ENCODE data around the gene MAP3K6.

The MAP3K6 gene

GRCh38 chr1:27372808-27373690 is 6.3 kb upstream of the MAP3K6 start:
- DNase-seq: no peak

DNA sequence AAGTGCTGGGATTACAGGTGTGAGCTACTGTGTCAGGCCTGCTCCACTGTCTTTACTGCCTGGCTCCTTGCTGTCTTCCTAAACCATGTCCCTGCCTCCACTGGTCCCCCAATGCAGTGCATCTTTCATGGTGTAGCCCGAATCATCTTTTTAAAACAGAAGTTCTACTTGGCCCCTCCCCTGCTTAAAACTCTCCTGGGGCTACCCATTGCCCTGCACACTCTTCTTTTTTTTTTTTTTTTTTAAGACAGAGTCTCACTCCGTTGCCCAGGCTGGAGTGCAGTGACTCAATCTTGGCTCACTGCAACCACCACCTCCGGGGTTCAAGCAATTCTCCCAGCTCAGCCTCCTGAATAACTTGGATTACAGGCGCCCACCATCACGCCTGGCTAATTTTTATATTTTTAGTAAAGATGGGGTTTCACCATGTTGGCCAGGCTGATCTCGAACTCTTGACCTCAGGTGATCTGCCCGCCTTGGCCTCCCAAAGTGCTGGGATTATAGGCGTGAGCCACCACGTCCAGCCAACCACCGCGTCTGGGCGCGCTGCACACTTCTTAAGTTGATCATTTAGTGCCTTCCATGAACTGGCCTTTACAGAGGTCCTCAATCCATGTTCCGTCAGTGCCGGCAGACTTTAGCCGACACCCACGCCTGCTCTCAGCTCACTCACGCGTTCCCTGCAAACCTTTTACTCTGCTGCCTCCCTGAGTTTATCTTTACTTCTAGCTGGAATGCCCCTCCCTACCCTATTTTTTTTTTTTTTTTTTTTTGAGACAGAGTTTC is 5.5 kb upstream of the MAP3K6 start:
- no peak for DNase-seq

DNA sequence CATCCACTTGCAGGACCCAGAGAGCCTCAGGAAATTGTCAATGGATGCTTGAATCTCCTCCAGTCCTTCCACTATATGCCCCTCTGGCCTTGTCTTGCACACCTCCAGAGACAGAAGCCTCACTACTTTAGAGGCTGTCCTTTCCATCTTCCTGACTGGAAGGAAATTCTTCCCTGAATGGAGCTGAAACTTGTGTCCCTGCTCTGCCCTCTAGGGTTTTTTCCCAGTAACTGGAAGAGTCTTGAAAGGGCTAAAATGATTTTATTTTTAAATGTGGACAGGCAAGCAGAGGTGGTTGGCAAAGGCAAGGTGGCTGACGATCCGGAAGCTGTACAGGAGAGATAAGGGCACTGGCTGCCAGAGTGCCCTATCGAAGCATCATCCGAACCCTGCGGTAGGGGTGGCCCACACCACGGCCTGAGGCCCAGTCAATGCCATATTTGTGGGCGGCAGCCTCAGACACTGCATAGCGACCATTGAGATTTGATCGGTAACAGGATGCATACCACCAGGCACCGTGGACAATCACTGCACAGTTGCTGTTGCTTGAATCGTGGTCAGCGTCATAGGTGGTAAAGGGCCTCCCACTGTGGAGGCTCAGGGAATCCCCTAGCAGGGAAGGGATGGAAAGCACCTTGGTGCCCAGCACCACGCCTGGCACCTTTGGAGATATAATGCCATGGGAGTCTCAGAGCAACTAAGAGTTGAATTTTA is 2.3 kb upstream of the MAP3K6 start:
- no peak for DNase-seq

DNA sequence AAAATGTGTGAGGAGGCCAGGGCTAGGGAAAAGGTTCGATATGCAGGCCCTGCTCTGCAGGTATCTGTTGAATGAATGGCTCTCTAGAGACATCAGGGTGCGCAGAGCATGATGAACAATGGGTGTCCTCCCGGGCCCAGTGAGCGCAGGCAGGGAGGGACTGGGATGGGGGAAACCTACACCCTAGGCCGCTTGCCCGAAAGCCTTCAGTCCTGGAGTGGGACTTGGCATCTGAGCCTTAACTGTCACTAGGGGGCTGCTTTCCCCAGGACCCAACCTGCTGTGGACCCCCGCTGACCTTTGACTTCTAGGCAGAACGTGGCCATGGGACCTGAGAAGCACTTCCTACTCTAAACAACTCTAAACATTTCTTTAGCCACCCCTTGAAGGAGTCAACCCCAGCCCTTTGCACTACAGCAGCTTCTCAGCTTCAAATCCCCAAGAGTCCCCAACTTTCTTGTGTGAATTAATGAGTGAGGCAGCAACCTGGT is 444 bp upstream of the MAP3K6 start:
- DNase-seq: no peak

- DNase-seq: peak in 1 of 2 donors; percentile 79
Observed at GRCh38 chr1:27366113-27366410, 699 bp downstream of the MAP3K6 start.

DNA sequence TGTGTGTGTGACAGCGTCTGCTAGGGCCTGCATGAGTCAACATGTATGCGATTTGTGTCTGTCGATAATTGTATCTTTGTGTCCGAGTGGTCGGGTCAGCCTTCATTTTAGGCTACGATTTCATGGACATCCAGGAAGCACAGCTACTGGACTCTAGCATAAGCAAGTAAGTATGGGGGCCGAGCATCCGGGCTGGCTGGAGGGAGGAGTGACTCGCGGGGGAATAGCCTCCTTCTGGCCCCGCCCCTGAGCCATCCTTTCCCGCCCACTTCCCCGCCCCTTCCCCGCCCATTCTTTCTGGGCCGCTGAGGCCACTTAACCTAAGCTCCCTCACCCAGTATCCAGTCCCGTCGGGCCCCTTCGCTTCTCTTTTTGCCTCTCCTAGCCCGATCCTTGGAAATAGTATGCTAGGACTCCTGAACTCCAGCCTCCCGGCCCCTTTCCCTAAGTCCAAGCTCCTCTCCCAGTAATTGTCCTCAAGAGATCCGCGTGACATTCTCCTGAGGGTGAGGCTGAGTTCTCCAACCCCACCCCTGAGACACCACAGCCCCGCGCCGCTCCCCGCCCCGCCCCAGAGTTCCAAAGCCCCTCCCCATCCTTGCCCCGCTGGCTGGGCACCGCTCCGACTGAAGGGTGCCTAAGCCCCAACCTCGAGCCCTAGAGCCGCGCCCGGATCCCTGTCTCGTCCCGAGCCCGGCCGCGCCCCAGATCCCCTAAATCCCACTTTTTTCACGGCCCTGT is 1.2 kb downstream of the MAP3K6 start:
- peak; percentile 62 to 85 for DNase-seq

DNA sequence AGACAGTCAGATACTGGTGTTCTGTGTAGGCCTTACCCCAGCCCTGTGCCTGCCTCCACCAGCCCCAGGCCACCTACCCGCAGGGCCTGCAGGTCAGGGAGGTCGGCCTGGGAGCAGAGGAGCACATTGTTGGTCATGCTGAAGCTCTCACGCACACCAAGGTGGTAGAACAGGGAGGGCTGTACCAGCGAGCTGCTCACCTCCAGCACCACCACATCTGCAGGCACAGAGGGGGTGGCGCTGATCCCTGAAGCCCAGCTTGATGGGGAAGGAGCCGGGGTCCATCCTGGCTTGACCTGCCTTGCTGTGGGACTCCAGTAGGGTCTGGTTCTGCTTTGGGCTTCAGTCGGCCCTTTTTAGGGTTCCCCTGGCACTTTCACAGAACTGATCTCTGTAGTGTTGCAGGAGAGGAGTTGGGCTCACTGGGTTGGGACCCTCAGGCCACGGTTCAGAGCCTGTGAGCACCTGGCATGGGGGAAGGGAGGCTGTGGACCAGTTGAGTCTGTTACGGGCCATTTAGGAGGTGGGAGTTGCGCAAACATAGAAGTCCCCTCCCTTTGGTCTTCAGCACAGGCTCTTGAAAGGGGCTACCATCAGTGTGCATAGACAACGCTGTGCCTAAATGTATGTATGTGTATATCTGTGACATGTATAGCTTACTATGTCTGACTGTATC is 1.9 kb downstream of the MAP3K6 start:
- DNase-seq: no peak

- DNase-seq: no peak
Observed at GRCh38 chr1:27363766-27364695, 2.7 kb downstream of the MAP3K6 start.

DNA sequence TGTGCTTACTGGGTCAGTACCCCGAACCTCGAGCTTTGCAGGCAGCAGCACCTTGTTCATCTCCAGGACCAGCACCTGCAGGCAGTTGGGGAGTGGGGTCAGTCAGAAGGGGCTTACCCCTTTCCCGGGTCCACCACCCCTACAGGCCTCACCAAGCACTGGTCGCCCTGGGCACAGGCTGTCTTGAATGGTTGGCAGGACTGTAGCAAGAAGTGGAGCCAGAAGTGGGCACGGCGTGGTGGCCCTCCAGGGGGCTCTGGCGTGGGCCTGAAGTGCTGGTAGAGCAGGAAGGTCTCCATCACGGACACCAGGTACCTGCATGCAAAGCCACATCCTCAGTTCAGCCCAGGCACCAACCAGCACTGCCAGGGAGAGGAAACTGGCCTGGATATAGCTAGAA is 5.2 kb downstream of the MAP3K6 start:
- no peak for DNase-seq

DNA sequence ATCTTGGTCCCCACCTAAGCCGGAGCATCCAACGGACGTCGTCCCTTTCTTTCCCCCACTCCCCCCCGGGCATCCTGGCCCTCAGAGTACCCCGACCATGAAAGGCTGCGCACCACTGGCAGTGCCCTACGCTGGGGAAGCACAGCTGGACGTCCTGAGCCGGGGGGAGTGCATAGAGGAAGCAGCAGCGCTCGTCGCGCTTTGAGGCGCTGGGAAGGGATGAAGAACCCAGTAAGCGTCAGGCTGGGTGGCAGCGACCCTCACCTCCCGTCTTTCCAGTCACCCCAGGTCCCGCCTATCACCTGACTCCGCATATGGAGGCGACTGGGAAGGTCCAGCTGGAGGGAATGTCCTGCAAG is 5.7 kb downstream of the MAP3K6 start:
- no peak for DNase-seq

DNA sequence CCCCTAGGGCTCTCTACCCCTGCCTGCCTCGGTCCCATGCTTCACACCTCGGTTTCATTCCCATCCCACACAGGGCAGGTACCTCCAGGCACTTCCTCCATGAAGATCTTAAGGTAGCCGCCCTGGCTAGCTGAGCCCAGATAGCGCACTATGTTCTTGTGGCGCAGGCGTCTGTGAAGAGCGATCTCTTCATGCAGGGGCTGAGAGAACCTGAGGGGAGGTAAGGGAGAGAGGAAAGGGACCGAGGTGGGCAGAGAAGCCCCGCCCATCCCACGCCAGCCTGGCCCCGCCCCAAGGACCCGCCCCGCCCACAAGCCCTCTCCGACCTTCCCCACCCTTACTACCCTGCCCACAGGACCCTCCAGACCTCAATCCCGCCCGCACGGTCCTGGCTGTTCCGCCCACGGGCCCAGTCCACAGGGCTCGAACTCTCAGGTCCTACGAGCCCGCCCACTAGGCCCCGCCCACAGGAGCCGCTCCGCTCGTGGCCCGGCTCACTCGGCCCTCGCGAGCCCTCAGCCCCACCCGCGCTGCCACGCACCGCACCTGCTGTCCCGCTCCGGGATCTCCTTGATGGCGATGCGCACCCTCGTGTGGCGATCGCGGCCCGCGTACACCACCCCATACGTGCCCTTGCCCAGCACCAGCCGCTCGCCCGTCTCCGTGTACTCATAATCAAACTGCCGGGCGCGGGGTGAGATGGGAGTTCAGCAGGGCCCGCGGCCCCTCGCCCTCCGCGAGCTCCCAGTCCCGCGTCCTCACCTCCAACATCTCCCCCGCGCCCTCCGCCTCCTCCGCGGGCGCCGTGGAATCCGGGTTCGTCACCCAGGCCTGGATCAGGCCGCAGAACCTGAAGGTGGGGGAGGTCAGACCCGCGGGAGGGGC is 6.4 kb downstream of the MAP3K6 start:
- peak in 1 of 2 donors; percentile 11 for DNase-seq

- DNase-seq: no peak
Observed at GRCh38 chr1:27359822-27360158, 7.0 kb downstream of the MAP3K6 start.

GRCh38 chr1:27358928-27359313 is 7.8 kb downstream of the MAP3K6 start:
- DNase-seq: no peak

GRCh38 chr1:27358038-27358927 is 8.5 kb downstream of the MAP3K6 start:
- no peak for DNase-seq

DNA sequence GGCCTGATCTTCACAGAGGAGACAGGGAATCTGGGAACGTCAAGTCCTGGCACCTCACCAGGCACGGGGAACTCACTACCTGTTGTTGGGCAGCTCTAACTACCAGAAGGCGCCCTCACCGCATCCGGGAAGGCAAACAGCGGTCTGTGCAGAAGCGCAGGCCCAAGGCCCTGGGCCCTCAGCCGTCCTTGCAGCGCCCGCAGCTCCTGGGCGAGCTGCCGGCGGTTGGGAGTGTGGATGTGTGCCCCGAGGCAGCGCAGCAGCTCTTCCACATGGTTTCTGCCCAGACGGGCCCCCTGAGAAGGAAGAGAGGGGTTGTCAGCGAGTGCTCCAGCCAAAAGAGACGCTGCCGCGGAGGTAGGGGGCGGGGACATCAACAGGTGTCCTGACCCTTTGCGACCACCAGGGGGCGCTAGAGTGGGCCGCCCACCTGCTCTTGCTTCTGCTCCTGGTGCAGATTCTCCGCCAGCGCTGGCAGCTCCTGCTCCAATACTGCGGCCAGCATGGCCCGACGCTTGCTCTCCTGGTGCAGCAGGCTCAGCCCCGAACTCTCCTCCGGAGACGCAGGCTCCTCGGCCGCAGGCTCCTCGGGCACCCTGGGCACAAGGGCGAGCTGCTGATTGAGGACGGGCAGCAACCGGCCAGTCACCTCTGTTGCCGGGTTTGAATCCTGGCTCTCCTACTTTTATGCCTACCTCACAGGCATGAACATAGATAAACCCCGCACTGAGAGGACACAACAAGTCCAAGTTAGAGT is 9.3 kb downstream of the MAP3K6 start:
- peak; percentile 29 to 57 for DNase-seq

DNA sequence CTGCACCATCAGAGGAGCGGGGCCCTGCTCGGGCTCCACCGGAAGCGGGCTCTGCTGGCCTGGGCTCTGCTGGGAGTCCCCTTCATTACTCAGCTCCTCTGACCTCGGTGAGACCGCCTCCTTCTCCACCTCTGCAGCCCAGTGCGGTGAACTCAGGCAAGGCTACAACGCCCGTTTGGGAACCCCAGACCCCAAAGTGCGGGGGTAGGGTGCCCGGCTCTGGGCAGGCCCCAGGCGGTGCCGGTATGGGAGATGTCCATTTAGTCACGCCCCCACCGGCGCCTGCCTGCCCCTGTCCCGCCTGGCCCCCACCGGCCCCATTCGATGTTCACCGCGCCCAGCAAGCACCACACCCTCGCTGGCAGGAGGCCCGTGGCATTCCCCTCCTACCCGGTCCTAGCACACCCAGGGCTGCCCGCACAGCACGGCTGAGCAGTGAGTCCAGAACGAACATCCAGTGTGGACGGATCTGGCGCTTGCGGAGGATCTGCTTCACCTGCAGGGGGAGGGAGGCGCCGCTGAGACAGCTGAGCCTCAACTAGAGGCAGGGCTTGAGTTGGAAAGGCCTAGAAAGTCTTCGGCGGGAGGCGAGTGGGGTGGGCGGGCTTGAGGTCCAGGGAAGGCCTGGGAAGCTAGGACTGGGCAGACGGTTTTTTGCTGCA is 10.0 kb downstream of the MAP3K6 start:
- no peak for DNase-seq

DNA sequence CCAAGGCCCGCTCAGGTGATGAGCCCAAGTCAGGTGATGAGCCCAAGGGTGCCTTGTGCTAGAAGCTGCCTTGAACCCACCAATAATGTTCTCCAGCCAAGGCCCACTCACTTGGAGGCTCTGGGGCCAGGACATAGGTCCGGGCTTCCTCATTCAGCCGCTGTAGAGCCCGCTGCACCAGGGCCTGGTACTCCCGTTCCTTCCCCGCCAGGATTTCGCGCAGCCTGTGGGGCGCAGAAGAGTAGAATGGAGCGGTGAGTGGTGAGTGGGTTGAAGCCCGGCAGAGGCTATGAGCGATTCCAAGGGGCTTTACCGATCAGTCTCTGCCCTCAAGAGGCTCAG is 10.5 kb downstream of the MAP3K6 start:
- no peak for DNase-seq

GRCh38 chr1:27355683-27356082 is 11.1 kb downstream of the MAP3K6 start:
- no peak for DNase-seq

Data from bone marrow (tissue), 2 donors.